K562 (cell line): ENCODE results near the gene SYTL4. TPM values are rescaled to one million over a fixed set of nuclear protein-coding genes. Genes with fewer than 3 reads are reported as not detected.
A peak's percentile ranks its signal among the peaks of the same experiment; 100 is the strongest.

Source experiments
- ATAC-seq: fragments of 200-7000 bp; cut with Tn5 transposase; 3 replicates; pipeline ENCODE4 v1.9.1; 2020; ENCODE audit warnings: moderate library complexity
- BruUV-seq: library from RNA; stranded (reverse); fragments of 400-500 nt; replicated peaks from 2 replicates; lab custom pipeline; 2021; lab: Mats Ljungman, UMichigan
- CTCF ChIA-PET: fragments of 300-600 bp; formaldehyde crosslinking; extraction: SDS; loops from one replicate; lab custom pipeline; 2021; ENCODE audit warnings: low intra/inter-chr PET ratio; lab: Yijun Ruan, JAX
- POLR2A ChIA-PET: fragments of 300-600, 350-650 bp; sonication (Branson Sonifier 250); formaldehyde crosslinking; extraction: SDS; loops from one replicate; lab custom pipeline; 2021; ENCODE audit warnings: antibody characterized with exemption, inconsistent platforms; lab: Yijun Ruan, JAX
- DNase-seq, 4 experiments: peaks; one replicate each; pipeline versions ENCODE4 v3.0.0 to v3.0.0-alpha.2; 2011 to 2018; ENCODE audit warnings: low spot score in 3 of 4, mixed read lengths in 3 of 4; ENCODE audit errors: extremely low read depth in 1 of 4
- FAIRE-seq: peaks from 2 replicates; lab custom pipeline; 2011; peaks lifted over from hg19 to GRCh38; lab: Jason Lieb, UNC
- H2AFZ ChIP-seq: 2 replicates; pipeline ENCODE4 v1.6.0; 2011; ENCODE audit warnings: low read depth, low read length, control low read depth, inconsistent platforms
- H3K27ac ChIP-seq: fragments of 200-600 bp; 3 replicates; pipeline ENCODE4 v1.8.0; 2011; ENCODE audit warnings: low read depth, mild to moderate bottlenecking, control low read depth, inconsistent platforms, low read length, moderate library complexity, mixed read lengths; ENCODE audit errors: extremely low read depth
- H3K27me3 ChIP-seq, 2 experiments: fragments of 300-600 bp in 1 of 2; 2 replicates in 1 of 2; 3 replicates in 1 of 2; pipeline versions ENCODE4 v1.6.0 to v1.8.0; 2011; ENCODE audit warnings: inconsistent platforms in 2 of 2, low read length in 2 of 2, mild to moderate bottlenecking in 1 of 2, mixed read lengths in 1 of 2, moderate library complexity in 1 of 2; ENCODE audit not compliant: control insufficient read depth in 2 of 2, insufficient read depth in 2 of 2
- H3K36me3 ChIP-seq: fragments of 300-600 bp; 3 replicates; pipeline ENCODE4 v1.8.0; 2011; ENCODE audit warnings: mild to moderate bottlenecking, low read length, inconsistent platforms; ENCODE audit not compliant: control insufficient read depth, insufficient read depth
- H3K4me1 ChIP-seq, 2 experiments: fragments of 200-600 bp in 1 of 2; replicated peaks in 1 of 2; 2 replicates in 1 of 2; 3 replicates in 1 of 2; pipeline versions ENCODE4 v1.5.1 to v1.8.0; 2011; ENCODE audit warnings: inconsistent platforms in 2 of 2, low read length in 2 of 2, mild to moderate bottlenecking in 1 of 2, mixed read lengths in 1 of 2, moderate library complexity in 1 of 2; ENCODE audit not compliant: control insufficient read depth in 2 of 2, insufficient read depth in 2 of 2
- H3K4me2 ChIP-seq: 2 replicates; pipeline ENCODE4 v1.6.1; 2011; ENCODE audit warnings: low read length, control low read depth, inconsistent platforms, mixed read lengths; ENCODE audit not compliant: insufficient read depth
- H3K4me3 ChIP-seq: fragments of 200-600 bp; sonication (generic), shearing (Covaris generic); 2 replicates; pipeline ENCODE4 v1.5.1; 2016; ENCODE audit warnings: control low read depth, inconsistent platforms
- H3K79me2 ChIP-seq: fragments of 200-600 bp; 3 replicates; pipeline ENCODE4 v1.8.0; 2011; ENCODE audit warnings: low read length, inconsistent platforms; ENCODE audit not compliant: control insufficient read depth, insufficient read depth
- H3K9ac ChIP-seq, 2 experiments: 2 replicates each; pipeline versions ENCODE4 v1.6.0 to v1.6.1; 2011; ENCODE audit warnings: low read depth in 2 of 2, low read length in 2 of 2, control low read depth in 1 of 2, inconsistent platforms in 1 of 2, mild to moderate bottlenecking in 1 of 2, mixed read lengths in 1 of 2; ENCODE audit not compliant: insufficient read depth in 1 of 2
- H3K9me1 ChIP-seq: one replicate; pipeline ENCODE4 v1.6.0; 2011; ENCODE audit warnings: inconsistent platforms, mild to moderate bottlenecking, low read length, moderate library complexity; ENCODE audit not compliant: control insufficient read depth, insufficient read depth
- H3K9me3 ChIP-seq: replicated peaks from 2 replicates; pipeline ENCODE4 v1.5.1; 2011; ENCODE audit warnings: low read depth, low read length, inconsistent platforms; ENCODE audit not compliant: control insufficient read depth, insufficient read depth
- H4K20me1 ChIP-seq: replicated peaks from 2 replicates; pipeline ENCODE4 v1.6.1; 2011; ENCODE audit warnings: low read length, inconsistent platforms, mixed read lengths; ENCODE audit not compliant: control insufficient read depth, insufficient read depth
- CCAR2 ChIP-seq: fragments of 200-400 bp; formaldehyde crosslinking; IDR thresholded peaks from 2 replicates; pipeline ENCODE4 v1.6.1; 2017; ENCODE audit warnings: mild to moderate bottlenecking, low read depth, low read length
- COPS2 ChIP-seq: fragments of 450-650 bp; conservative IDR thresholded peaks from 2 replicates; pipeline ENCODE4 v1.6.1; 2016; ENCODE audit warnings: mild to moderate bottlenecking, moderate library complexity
- FOSL1 ChIP-seq: fragments of 200-800 bp; sonication (Bioruptor generic); conservative IDR thresholded peaks from 2 replicates; pipeline ENCODE4 v1.6.1; 2016; ENCODE audit warnings: missing genetic modification characterization, missing compliant biosample characterization
- FOXJ2 ChIP-seq: fragments of 200-800 bp; sonication (Bioruptor generic); IDR thresholded peaks from 2 replicates; pipeline ENCODE4 v1.6.1; 2016; ENCODE audit warnings: missing genetic modification characterization, missing compliant biosample characterization
- FOXK1 ChIP-seq: sonication (generic); formaldehyde crosslinking; IDR thresholded peaks from 2 replicates; pipeline ENCODE4 v1.8.0; 2022; ENCODE audit warnings: missing genetic modification reagents, mild to moderate bottlenecking, borderline replicate concordance
- GTF2E2 ChIP-seq: fragments of 200-800 bp; sonication (Bioruptor generic); IDR thresholded peaks from 2 replicates; pipeline ENCODE4 v1.6.1; 2016; ENCODE audit warnings: missing genetic modification characterization, missing compliant biosample characterization
- ILK ChIP-seq: fragments of 450-650 bp; IDR thresholded peaks from 2 replicates; pipeline ENCODE4 v1.6.1; 2016; ENCODE audit warnings: missing genetic modification characterization, low read depth, mild to moderate bottlenecking, missing compliant biosample characterization, moderate library complexity, borderline replicate concordance
- NCOA4 ChIP-seq: fragments of 450-650 bp; IDR thresholded peaks from 2 replicates; pipeline ENCODE4 v1.6.1; 2018; ENCODE audit warnings: mild to moderate bottlenecking; ENCODE audit not compliant: partially characterized antibody
- NFIX ChIP-seq: fragments of 250-450 bp; sonication (Bioruptor Pico); IDR thresholded peaks from 2 replicates; pipeline ENCODE4 v1.4.0; 2020; ENCODE audit warnings: low read depth, mild to moderate bottlenecking, moderate library complexity
- SMARCA4 ChIP-seq: fragments of 450-650 bp; IDR thresholded peaks from 2 replicates; pipeline ENCODE4 v1.6.1; 2016
- TAF1 ChIP-seq: IDR thresholded peaks from 2 replicates; pipeline ENCODE4 v1.6.1; 2011; ENCODE audit warnings: mild to moderate bottlenecking, low read length, moderate library complexity; ENCODE audit not compliant: insufficient read depth, control insufficient read depth, severe bottlenecking; ENCODE audit errors: extremely low read depth
- TAF9B ChIP-seq: fragments of 450-650 bp; IDR thresholded peaks from 2 replicates; pipeline ENCODE4 v1.6.1; 2018; ENCODE audit warnings: mild to moderate bottlenecking; ENCODE audit not compliant: partially characterized antibody
- XRCC3 ChIP-seq: fragments of 450-650 bp; IDR thresholded peaks from 2 replicates; pipeline ENCODE4 v1.6.1; 2017; ENCODE audit warnings: mild to moderate bottlenecking, moderate library complexity
- ZBTB1 ChIP-seq: sonication (generic); formaldehyde crosslinking; IDR thresholded peaks from 2 replicates; pipeline ENCODE4 v1.8.1; 2023; ENCODE audit warnings: missing genetic modification reagents, low read depth, mild to moderate bottlenecking, borderline replicate concordance
- ZNF3 ChIP-seq: fragments of 250-450 bp; sonication (Bioruptor Pico); IDR thresholded peaks from 2 replicates; pipeline ENCODE4 v1.5.0; 2021; ENCODE audit warnings: mild to moderate bottlenecking, moderate library complexity
- ZNF561 ChIP-seq: fragments of 450-650 bp; formaldehyde crosslinking; conservative IDR thresholded peaks from 2 replicates; pipeline ENCODE4 v1.4.0; 2020; ENCODE audit warnings: mild to moderate bottlenecking, moderate library complexity
- WGBS: fragments of 100-300 bp; shearing (Covaris generic); methylation state at CpG from one replicate; pipeline ENCODE4 v1.1.6; 2016; ENCODE audit warnings: low coverage, mixed read lengths; ENCODE audit not compliant: insufficient coverage; ENCODE audit errors: missing lambda C conversion rate; 5-methylcytosine and 5-hydroxymethylcytosine counted together
- in situ Hi-C: fragments of 300-500 bp; cut with MboI; formaldehyde crosslinking; loops from 4 replicates; pipeline ENCODE4 v1.15.0; 2018; ENCODE audit warnings: inconsistent platforms, mixed read lengths
- intact Hi-C: fragments of 100-400 bp; cut with micrococcal nuclease; formaldehyde crosslinking; loops from 2 replicates; pipeline ENCODE4 v1.14.2; 2022
- polyA plus RNA-seq, 8 experiments: library from polyadenylated mRNA; depleted of rRNA in 4 of 8; stranded (reverse) in 5 of 8; unstranded in 3 of 8; fragments of >200 nt; fragmentation: Nextera tagmentation in 2 of 8; fragmentation: Illumina TruSeq in 1 of 8; extraction: Ambion mirVana in 2 of 8; extraction: Trizol in 1 of 8; gene quantifications; 2 replicates each; pipeline versions ENCODE4 v1.2.1 to v1.2.3, GENCODE V29; 2011 to 2014; ENCODE audit warnings: inconsistent platforms in 1 of 8, missing spikeins in 1 of 8
- total RNA-seq, 7 experiments: library from RNA; depleted of rRNA in 6 of 7; stranded (reverse); fragments of >200 nt in 6 of 7; fragmentation: Illumina TruSeq in 2 of 7; extraction: Trizol in 2 of 7; gene quantifications; 2 replicates each; pipeline versions ENCODE4 v1.2.1 to v1.2.3, GENCODE V29; 2011 to 2021; ENCODE audit warnings: low replicate concordance in 1 of 7
- TF ChIP-seq, protein P1 (sequence below), 2 experiments: IDR thresholded peaks; 2 replicates each; pipeline ENCODE4 v1.6.1; 2011; ENCODE audit warnings: borderline replicate concordance in 1 of 2, control low read depth in 1 of 2, low read depth in 1 of 2, low read length in 1 of 2, mild to moderate bottlenecking in 1 of 2, mixed read lengths in 1 of 2, moderate library complexity in 1 of 2; ENCODE audit not compliant: insufficient read depth in 1 of 2, insufficient read length in 1 of 2, poor library complexity in 1 of 2, severe bottlenecking in 1 of 2; ENCODE audit errors: extremely low read depth in 1 of 2

The SYTL4 gene
- total and polyA plus RNA-seq, 9 of the 15 experiments (the other 6 are each of a cell fraction or from before 2014, with no cell fraction given): 0.65 to 9.0 (median 1.5) TPM

- Histone ChIP-seq H3K27ac (no peak overlapping the region), H3K9ac (no peak overlapping the region), H3K4me2 (no peak overlapping the region), H3K9me1 (no peaks in the 10 kb centered on the region), H4K20me1 (no peaks in the 10 kb centered on the region), H2AFZ (peak overlapping the region; percentile 45; the same call in 1 of the 2 replicates), H3K9me3 (no peaks in the 10 kb centered on the region), H3K27me3 (no peaks in the 10 kb centered on the region), H3K4me1 (peaks cover 0 to 12% of the 10 kb centered on the region in 2 experiments; a peak in 3 of 5 replicates), H3K4me3 (no peak overlapping the region), H3K36me3 (no peaks in the 10 kb centered on the region), H3K79me2 (no peaks in the 10 kb centered on the region)
- POLR2A ChIA-PET: interaction anchor here (0.5 kb wide), 1 partner anchor 149 kb away, joined by 3 read pairs; no protein-coding TSS in a partner anchor
- CTCF ChIA-PET: no interaction called here
- WGBS: 0% methylated on average over 1 of the region's 1 CpG
- FAIRE-seq: no peak
- intact Hi-C loops: no loop called here
- in situ Hi-C loops: no loop called here
- ATAC-seq: no peak
- TF ChIP-seq FOXJ2 (no peak), SMARCA4 (no peak), ILK (no peak), NFIX (no peak), TAF1 (no peak), XRCC3 (no peak), GTF2E2 (tag) (no peak), FOXK1 (CRISPR knock-in tag) (no peak), CCAR2 (no peak), ZNF561 (no peak), ZBTB1 (no peak), COPS2 (no peak), TAF9B (no peak), ZNF3 (CRISPR knock-in tag) (no peak), FOSL1 (tag) (no peak), NCOA4 (no peak)
- TF ChIP-seq, protein P1, sequence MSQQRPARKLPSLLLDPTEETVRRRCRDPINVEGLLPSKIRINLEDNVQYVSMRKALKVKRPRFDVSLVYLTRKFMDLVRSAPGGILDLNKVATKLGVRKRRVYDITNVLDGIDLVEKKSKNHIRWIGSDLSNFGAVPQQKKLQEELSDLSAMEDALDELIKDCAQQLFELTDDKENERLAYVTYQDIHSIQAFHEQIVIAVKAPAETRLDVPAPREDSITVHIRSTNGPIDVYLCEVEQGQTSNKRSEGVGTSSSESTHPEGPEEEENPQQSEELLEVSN (IDR thresholded peaks at IDR 0.05; ENCODE audit: borderline replicate concordance in 1 of 2, extremely low read depth in 1 of 2, insufficient read depth in 1 of 2, insufficient read length in 1 of 2, low read depth in 1 of 2, low read length in 1 of 2, poor library complexity in 1 of 2, severe bottlenecking in 1 of 2): no peak
- no peak for DNase-seq
- BruUV-seq: no TSS peak
Observed at GRCh38 chrX:100745205-100745604, 13.3 kb upstream of the SYTL4 start.
